Islet precursor cell (in vitro differentiated cells): Measurements from ENCODE around the gene ELFN1.

Experiments
- DNase-seq: peaks from one replicate; pipeline ENCODE4 v3.0.0-alpha.2; 2018

The ELFN1 gene

GRCh38 chr7:1696671-1697498, 26.8 kb downstream of the ELFN1 start:
- DNase-seq = peak; percentile 50

DNA sequence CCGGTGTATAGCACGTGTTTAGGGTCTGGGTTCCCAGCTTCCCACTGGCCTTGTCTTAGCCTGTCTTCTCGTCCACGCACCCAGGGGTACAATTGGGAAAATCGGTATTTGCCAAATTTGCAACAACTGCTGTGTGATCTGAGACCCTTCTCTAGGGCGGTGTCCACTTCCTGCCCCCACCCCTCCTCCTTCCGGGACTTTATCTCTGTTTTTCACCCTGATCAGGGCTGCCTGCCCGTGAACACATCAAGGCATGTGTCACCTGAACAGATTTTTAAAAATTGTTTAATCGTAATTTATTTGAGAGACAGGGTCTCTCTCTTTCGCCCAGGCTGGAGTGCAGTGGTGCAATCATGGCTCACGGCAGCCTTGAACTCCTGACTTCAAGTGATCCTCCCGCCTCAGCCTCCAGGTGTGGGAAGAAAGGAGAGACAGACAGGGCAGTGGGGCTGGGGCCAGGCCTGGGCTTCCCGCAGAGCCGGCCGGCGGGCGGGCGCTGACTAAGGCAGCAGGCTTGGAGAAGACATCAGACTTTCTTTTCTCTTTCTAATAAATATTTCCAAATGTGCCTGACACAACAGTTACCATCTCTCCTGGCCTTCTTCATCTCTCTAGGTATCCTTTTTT, 27.5 kb downstream of the ELFN1 start:
- no peak for DNase-seq

GRCh38 chr7:1698201-1698600, 28.1 kb downstream of the ELFN1 start:
- DNase-seq = no peak

- no peak for DNase-seq
Measured at GRCh38 chr7:1698951-1699350, 28.9 kb downstream of the ELFN1 start.

GRCh38 chr7:1700086-1700485, 30.0 kb downstream of the ELFN1 start:
- no peak for DNase-seq

- DNase-seq = no peak
Measured at GRCh38 chr7:1700536-1701333, 30.7 kb downstream of the ELFN1 start.

DNA sequence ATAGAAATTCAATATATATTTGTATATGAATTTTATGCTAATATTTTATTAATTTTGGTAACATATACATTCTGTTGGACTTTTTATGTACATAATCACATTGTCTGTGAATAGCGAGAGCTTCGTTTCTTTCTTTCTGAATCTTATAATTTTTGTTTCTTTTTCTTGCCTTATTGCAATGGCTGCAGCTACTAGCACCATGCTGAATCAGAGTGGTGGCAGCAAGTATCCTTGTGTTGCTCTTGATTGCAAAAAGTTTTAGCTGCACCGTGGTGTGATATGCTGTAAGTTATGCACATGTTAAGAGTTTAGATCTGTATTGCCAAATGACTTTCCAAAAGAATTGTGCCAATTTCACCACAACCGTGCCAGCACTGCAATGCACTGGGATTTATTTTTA, 32.6 kb downstream of the ELFN1 start:
- no peak for DNase-seq

DNA sequence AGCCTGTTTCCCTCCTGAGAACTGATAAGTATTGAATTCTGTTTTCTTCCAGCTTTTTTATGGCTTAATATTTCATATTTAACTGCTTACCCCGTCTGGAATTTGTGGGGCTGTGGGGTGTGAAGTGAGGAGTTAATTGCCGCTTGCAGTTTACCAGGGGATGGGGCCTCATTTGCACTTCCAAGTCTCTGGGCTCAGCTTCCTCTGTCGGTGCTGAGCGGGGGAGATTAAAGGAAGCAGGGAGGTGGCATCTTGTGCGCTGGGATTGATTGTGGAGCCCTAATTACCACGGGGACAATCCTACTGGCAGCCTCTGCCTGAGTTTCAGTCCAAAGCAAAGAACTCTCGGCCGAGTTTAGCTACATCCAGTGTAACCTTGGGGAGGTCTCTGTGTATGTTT, 33.4 kb downstream of the ELFN1 start:
- DNase-seq = no peak

DNA sequence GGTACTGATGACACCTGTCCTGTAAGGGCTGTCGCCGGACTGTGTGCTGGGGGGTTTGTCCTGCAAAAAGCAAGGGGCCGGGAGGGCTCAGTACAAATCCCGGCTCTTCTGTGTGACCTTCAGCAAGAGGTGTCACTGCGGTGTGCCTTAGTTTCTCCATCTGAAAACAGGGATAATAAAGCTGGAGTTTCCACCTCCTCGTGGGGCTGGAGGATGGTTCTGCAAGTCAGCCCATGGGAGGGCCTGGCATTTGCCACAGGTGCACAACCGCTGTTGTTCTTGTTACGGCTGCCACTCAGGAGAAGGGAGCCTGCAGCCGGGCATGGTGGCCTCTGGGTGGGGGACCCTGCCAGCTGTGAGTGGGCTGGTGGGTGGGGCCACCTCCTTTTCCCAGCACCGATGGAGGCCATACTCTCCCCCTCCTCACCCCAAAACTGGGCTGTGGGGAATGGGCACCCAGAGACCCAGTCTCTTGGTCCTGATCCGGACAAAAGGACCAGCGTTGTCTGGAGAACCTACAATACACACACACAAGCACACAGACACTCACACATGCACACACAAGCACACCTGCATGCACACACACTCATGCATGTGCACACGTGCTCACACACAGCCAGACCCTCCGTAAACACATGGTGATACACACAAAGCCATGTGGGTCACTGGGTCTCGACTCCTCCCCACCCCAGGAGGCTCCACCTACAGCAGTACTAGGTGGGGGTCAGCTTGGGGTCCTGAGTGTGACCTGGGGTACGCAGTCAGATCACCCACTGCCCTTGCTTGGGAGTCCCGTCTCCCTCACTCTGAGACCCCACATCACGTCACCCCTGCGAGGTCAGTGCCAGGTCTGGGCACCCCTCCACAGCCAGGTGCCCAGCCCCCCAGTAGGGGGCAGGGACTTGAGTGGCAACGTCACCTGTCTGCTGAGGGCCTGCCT, 34.1 kb downstream of the ELFN1 start:
- peak; percentile 47 for DNase-seq

GRCh38 chr7:1704811-1705738, 35.0 kb downstream of the ELFN1 start:
- peak; percentile 48 for DNase-seq

DNA sequence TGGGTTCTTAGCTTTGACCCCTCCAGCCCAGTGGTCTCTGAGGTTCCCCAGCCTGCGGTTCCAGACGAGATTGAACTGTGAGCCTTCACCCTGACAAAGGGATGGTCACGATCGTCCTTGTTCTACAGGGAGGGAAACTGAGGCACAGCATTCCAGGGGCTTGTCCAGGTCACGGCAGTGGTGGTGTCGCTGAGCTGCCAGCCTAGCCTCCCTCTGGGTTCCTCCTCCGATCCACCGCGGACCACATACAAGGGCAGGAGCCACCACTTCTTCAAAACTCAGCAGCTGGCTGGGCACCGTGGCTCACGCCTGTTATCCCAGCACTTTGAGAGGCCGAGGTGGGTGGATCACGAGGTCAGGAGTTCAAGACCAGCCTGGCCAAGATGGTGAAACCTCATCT, 35.8 kb downstream of the ELFN1 start:
- DNase-seq = peak; percentile 33

GRCh38 chr7:1706381-1706720, 36.3 kb downstream of the ELFN1 start:
- no peak for DNase-seq

- DNase-seq = no peak
Measured at GRCh38 chr7:1706721-1707613, 36.9 kb downstream of the ELFN1 start.

DNA sequence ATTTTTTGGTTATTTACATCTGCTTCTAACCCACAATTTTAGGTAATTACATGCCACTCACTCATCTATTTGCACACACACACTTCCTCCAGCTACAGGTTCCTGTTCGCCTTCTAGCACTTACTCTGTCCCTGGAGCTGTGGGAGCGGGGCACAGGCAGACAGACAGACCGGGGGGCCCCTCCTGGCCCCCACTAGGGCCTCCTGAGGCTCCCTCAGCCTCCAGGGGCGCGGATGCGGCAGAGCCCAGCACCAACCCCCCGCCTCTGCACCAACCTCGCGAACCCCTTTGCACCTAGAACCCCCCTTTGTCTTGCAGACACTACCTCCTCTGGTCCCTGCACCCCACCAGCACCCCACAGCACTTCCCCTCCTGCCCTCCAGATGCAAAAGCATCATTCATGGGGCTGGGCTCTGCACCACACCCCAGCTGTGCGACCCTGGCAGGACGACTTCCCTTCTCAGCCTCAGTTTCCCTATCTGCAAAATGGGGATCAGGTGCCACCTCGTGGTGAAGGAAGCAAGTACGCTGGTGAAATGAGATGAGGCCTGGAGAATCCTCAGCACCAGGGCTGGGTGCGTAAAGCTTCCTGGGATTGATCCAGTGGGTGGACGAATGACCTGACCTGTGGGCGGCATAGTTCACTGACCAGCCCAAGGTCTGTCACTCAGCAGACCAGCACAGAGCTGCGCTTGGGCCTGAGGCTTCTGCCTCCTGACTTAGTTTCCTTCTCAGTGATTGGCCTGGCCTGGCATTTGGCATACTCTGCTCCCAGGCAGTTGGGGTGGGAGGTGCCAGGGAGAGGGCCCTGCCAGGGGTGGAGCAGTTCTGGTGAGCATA, 37.9 kb downstream of the ELFN1 start:
- DNase-seq = no peak

DNA sequence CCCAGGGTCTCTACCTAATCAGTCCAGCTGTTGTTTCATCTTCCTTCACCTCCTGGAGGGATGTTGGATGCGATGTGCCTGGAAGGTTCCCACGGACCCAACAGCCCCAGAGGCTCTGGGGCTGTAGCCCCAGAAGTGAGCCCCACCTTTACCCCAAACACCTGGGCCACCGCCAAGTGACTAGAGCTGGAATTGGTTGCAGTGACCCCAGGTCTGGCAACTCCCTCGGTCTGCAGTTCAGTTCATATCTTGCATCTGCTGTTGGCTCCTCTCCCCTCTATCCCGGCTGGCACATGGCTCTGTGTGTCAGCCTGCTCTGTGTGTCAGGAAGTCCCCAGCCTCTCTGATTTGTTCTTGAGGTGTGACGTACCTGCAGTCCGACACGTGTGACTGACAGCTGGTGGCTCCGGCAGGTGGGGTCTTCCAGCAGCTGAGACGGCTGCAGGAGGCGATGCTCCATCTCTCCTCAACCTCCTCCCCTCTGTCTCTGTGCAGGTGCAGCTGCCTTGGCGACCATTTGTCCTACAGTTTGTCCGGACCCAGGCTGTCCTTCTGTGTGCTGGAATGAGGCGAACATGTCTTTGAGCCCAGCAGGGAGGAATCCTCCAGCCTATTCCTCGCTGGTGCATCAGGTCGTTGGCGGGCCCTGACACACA, 38.6 kb downstream of the ELFN1 start:
- no peak for DNase-seq

GRCh38 chr7:1709281-1709680, 39.2 kb downstream of the ELFN1 start:
- DNase-seq = peak; percentile 28

- no peak for DNase-seq
Measured at GRCh38 chr7:1709900-1710299, 39.8 kb downstream of the ELFN1 start.

GRCh38 chr7:1710936-1711335, 40.9 kb downstream of the ELFN1 start:
- DNase-seq = no peak

- DNase-seq = no peak
Measured at GRCh38 chr7:1712907-1713501, 42.9 kb downstream of the ELFN1 start.
